Measurements from ENCODE around the gene CTU2.
A peak's percentile ranks its signal among the peaks of the same experiment; 100 is the strongest.

Gene CTU2

GRCh38 chr16:88706229-88706964 is at the start of gene CTU2, which contains the start of gene RNF166:
CTU2 (plus strand) TSS chr16:88706503; CDS start chr16:88706531, 28 bp downstream.
RNF166 (minus strand) TSS chr16:88706408; CDS start chr16:88706325, 83 bp downstream.
- H3K9me3 Mint-ChIP-seq: no peaks in the 10 kb centered on the region
- no peaks in the 10 kb centered on the region for H3K36me3 Mint-ChIP-seq (ENCODE audit: low read depth)
- peak within 1 kb of the TSS; percentile 84 to 88 (median 85) for H3K4me3 Mint-ChIP-seq
- no peaks in the 10 kb centered on the region for H3K27me3 Mint-ChIP-seq (ENCODE audit: low read depth)
- H3K27ac Mint-ChIP-seq: peak within 1 kb of the TSS in 1 of 3 experiments; percentile 67
- TF ChIP-seq CTCF (IDR thresholded peaks at IDR 0.05; ENCODE audit: unreplicated experiment in 3 of 3): no peak
- H3K4me1 Mint-ChIP-seq: peaks cover 20% of the 10 kb centered on the region

DNA sequence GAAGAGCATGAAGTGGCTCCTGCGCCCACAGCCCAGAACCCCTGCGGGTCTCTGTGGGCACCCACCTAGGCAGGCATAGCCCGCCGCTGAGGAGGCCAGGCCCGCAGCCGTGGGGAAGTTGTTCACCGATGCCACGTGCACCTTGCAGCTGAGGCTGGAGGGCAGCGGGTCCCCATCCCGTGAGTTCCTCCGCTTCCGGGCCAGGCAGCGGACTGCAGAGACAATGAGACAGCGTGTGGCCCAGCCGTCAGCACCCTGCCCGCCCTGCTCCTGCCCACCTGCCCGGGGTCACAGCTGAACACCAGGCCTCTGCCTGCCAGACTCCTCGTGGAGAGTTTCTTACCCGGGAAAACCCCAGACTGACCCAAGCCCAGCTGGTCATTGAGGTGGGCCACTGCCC is 48.9 kb upstream of the CTU2 start:
- no peak overlapping the region for H3K4me3 Mint-ChIP-seq
- peaks cover 9% of the 10 kb centered on the region for H3K4me1 Mint-ChIP-seq
- peaks cover 8% of the 10 kb centered on the region for H3K36me3 Mint-ChIP-seq (ENCODE audit: low read depth)
- TF ChIP-seq CTCF (IDR thresholded peaks at IDR 0.05; ENCODE audit: unreplicated experiment in 3 of 3): no peak
- no peaks in the 10 kb centered on the region for H3K27me3 Mint-ChIP-seq (ENCODE audit: low read depth)
- H3K27ac Mint-ChIP-seq: no peak overlapping the region
- H3K9me3 Mint-ChIP-seq: no peaks in the 10 kb centered on the region

DNA sequence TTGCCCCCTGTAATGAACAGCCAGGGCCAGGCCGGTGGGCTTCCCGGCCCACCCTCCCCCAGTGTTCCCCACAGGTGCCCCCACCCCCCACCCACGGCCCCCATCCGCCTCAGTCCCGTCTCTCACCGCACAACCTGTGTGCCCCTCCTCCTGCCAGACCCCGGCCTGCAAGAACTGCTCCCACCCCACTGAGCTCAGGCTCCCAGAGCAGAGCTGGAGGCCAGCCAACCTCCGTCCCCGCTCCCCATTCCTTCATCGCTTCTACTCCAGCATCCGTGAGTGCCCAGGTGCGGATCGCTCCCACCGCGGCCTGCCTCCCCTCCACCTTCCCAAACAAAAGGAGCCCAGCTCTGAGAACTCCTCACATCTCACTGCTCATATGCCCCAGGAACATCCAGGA is 47.6 kb upstream of the CTU2 start:
- Mint-ChIP-seq H3K9me3 (no peaks in the 10 kb centered on the region), H3K27ac (no peak overlapping the region), H3K4me1 (peaks cover 9% of the 10 kb centered on the region), H3K36me3 (ENCODE audit: low read depth) (peaks cover 3% of the 10 kb centered on the region), H3K27me3 (ENCODE audit: low read depth) (no peaks in the 10 kb centered on the region), H3K4me3 (no peak overlapping the region)
- no peak for TF ChIP-seq CTCF (IDR thresholded peaks at IDR 0.05; ENCODE audit: unreplicated experiment in 3 of 3)

- H3K4me1 Mint-ChIP-seq: peaks cover 9% of the 10 kb centered on the region
- H3K27me3 Mint-ChIP-seq (ENCODE audit: low read depth): no peaks in the 10 kb centered on the region
- TF ChIP-seq CTCF (IDR thresholded peaks at IDR 0.05; ENCODE audit: unreplicated experiment in 3 of 3): no peak
- H3K36me3 Mint-ChIP-seq (ENCODE audit: low read depth): no peaks in the 10 kb centered on the region
- no peak overlapping the region for H3K4me3 Mint-ChIP-seq
- H3K9me3 Mint-ChIP-seq: no peaks in the 10 kb centered on the region
- H3K27ac Mint-ChIP-seq: no peak overlapping the region
Measured at GRCh38 chr16:88659160-88659559, 47.1 kb upstream of the CTU2 start.

GRCh38 chr16:88661468-88661867 is 44.8 kb upstream of the CTU2 start:
- H3K9me3 Mint-ChIP-seq: no peaks in the 10 kb centered on the region
- no peaks in the 10 kb centered on the region for H3K27me3 Mint-ChIP-seq (ENCODE audit: low read depth)
- no peak overlapping the region for H3K27ac Mint-ChIP-seq
- H3K4me3 Mint-ChIP-seq: peak overlapping the region; percentile 89 to 92 (median 89)
- H3K36me3 Mint-ChIP-seq (ENCODE audit: low read depth): no peaks in the 10 kb centered on the region
- no peak for TF ChIP-seq CTCF (IDR thresholded peaks at IDR 0.05; ENCODE audit: unreplicated experiment in 3 of 3)
- H3K4me1 Mint-ChIP-seq: peaks cover 17% of the 10 kb centered on the region

Measured in nephron (organoid).